Measurements from ENCODE around the gene HDHD3.
"Not testable (repeated sequence)": the region's sequence is repeated elsewhere in the genome, so short reads cannot be mapped to it uniquely, and the experiment has no call there.

HDHD3 gene

GRCh38 chr9:113368982-113369854 is 7.6 kb downstream of the HDHD3 start:
- no peak overlapping the region for H3K4me3 ChIP-seq (ENCODE audit: low read depth, low read length)
- no peak for TF ChIP-seq CTCF (IDR thresholded peaks at IDR 0.05; ENCODE audit: low read depth, low read length)

DNA sequence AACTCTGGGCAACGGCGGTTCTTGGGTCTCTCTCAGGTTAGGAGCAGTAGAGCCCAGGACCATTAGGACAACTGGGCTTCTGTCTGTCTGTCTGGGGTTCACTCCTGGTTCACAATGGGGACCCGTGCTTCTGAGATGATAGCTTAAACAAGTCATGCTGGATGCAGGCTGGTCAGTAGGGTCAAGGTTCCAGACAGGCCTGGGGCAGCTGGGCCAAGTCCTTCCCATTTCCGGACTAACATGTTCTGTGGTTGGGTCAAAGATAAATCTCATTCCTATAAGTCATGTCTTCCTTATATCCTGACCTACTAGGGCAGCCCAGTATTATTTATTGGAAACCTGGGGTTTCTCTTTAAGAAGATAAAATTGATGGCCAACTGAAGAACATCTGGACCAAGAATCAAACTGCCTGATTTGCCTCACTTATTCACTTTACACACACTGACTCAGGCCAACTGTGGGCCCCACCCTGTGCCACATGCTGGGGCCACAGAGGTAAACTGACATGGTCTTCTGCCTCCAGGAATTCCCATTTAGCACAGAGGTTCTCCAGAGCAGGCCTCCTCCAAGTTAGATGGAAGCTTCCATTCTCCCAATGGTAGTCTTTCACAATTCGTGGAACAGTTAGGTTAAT is 8.3 kb downstream of the HDHD3 start:
- no peak for TF ChIP-seq CTCF (IDR thresholded peaks at IDR 0.05; ENCODE audit: low read depth, low read length)
- no peak overlapping the region for H3K4me3 ChIP-seq (ENCODE audit: low read depth, low read length)

- H3K4me3 ChIP-seq (ENCODE audit: low read depth, low read length) = not testable (repeated sequence)
These were observed 11.1 kb downstream of the HDHD3 start for GRCh38 chr9:113365652-113366051.

DNA sequence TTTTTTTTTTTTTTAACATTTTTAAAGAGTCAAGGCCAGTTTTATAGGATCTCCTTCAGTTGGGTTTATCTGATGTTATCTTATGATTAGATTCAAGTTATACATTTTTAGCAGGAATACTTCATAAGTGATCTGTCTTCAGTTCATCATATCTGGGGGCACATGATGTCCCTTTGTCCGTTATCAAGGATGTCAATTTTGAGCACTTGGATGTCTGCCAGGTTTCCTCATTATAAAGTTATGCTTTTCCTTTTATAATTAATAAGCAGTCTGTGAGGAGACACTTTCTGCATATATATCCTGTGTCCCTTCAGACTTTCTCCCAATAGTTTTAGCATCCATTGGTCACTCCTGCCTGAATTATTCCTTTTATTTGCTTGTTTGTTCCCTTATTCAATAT is 11.8 kb downstream of the HDHD3 start:
- no peak overlapping the region for H3K4me3 ChIP-seq (ENCODE audit: low read depth, low read length)
- TF ChIP-seq CTCF (IDR thresholded peaks at IDR 0.05; ENCODE audit: low read depth, low read length) = no peak

- H3K4me3 ChIP-seq (ENCODE audit: low read depth, low read length) = no peak overlapping the region
- TF ChIP-seq CTCF (IDR thresholded peaks at IDR 0.05; ENCODE audit: low read depth, low read length) = no peak
These were observed 13.4 kb downstream of the HDHD3 start for GRCh38 chr9:113363336-113363735.

DNA sequence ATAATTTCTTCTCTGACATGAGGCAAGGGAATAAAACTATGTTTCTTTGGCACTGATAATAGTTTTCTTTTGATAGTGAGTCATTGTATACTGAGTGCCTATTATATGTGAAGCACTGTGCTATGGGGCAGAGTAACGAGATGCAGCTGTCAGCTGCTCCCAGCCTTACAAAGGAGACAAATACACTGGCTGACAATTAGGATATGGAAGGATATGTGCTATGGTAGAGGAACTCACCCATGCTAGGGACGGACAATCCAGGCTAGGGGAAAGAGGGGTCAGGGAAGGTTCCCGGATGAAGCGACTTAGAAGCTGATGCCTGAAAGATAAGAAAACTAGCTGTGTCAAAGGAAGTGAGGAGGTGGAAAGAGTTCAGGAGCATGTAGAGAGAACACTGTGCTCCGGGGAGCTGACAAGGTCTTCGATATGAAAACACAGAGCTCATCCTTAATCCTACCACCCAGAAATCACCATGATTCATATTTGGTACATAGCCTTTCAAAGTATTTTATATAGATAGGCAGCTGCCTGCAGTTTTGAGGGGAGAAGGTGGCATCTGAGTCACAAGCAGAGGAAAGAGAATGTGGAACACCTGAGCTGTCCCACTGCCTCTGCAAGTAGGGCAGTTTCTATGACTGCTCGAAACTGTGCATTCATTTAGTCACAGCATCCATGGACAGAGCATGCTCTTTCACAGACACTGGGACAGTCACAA is 15.3 kb downstream of the HDHD3 start:
- TF ChIP-seq CTCF (IDR thresholded peaks at IDR 0.05; ENCODE audit: low read depth, low read length) = no peak
- no peak overlapping the region for H3K4me3 ChIP-seq (ENCODE audit: low read depth, low read length)

- no peak overlapping the region for H3K4me3 ChIP-seq (ENCODE audit: low read depth, low read length)
- TF ChIP-seq CTCF (IDR thresholded peaks at IDR 0.05; ENCODE audit: low read depth, low read length) = no peak
These were observed 16.4 kb downstream of the HDHD3 start for GRCh38 chr9:113360242-113360842.
